ENCODE results near the gene SPATA6L. TPM values are rescaled to one million over a fixed set of nuclear protein-coding genes. Genes with fewer than 3 reads are reported as not detected.

SPATA6L gene, protein sequence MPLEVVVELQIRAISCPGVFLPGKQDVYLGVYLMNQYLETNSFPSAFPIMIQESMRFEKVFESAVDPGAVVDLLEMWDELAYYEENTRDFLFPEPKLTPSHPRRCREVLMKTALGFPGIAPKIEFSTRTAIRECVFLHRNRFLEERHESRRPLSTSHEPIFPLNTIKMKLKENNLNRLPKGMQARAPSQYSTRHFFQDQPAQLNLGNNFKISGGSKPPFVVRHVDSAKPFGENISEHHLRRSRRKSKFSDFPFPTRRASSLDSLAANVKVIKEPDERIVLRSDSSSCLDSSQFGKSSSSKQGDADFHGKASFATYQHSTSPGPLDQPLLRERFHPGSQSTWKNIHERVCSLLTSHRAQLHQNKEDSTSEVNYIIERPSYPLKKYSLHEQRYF
- polyA plus RNA-seq: 0.65 and 3.5 TPM in 2 replicates

DNA sequence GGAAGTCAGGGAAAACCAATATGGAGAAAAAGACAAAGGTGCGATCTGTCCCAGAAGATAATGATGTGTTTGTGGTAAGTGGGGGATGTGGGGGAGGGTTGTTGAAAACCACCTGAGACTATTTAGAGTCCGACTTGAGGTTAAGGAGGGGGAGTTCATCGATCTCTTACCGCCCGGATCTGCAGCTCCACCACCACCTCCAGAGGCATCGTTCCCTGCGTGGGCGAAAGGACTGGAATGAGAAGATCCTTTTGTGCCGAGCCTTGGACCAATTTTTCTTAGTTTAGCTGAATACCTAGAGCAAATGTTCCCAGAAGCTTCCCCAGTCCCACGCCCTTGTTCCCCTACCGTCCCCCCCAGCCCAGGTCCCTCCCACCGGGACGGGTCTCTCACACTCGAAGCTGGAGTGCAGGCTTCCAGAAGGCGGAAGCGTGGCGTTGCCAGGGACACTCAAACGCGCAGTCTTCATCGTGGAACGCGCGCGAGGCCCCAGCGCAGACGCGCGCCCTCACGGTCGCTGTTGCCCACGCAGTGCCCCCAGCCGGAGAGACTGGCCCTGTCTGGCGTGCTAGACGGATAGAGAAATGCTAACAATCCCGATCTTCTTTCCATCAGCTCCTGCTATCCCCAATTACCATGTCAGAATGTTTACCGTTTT, at the start of gene SPATA6L:
TSS of gene SPATA6L (minus strand) at position 439 of the 658 bp plus-strand sequence. CDS start at position 209, 230 bp downstream.

GRCh38 chr9:4679268-4680172, 13.2 kb upstream of the SPATA6L start, which contains the start of gene CDC37L1:
Gene CDC37L1 (plus strand): TSS chr9:4679569. CDS start chr9:4679768, 199 bp downstream.

GRCh38 chr9:4662108-4662988, 3.9 kb downstream of the SPATA6L start, which contains the start of gene PLPP6:
Gene PLPP6 (plus strand): TSS chr9:4662294. CDS start chr9:4662376, 82 bp downstream.

Other genes with a start within 250 kb of the SPATA6L start
- 5.2 and 10.8 TPM in 2 replicates for gene SLC1A1, start 176.0 kb downstream of the SPATA6L start, polyA plus RNA-seq
- gene PLPP6, start 4.2 kb downstream of the SPATA6L start, polyA plus RNA-seq: 45.8 and 46.2 TPM in 2 replicates
- gene CDC37L1, start 13.1 kb upstream of the SPATA6L start, polyA plus RNA-seq: 35.0 and 35.7 TPM in 2 replicates
- gene AK3, start 74.7 kb upstream of the SPATA6L start, polyA plus RNA-seq: 25.7 and 35.6 TPM in 2 replicates
- 5.4 and 7.9 TPM in 2 replicates for gene RCL1, start 126.5 kb upstream of the SPATA6L start, polyA plus RNA-seq